Chondrocyte (in vitro differentiated cells): ENCODE measurements around the gene PIP5K1B. TPM values are rescaled to one million over a fixed set of nuclear protein-coding genes. Genes with fewer than 3 reads are reported as not detected.

Source experiments
- DNase-seq: peaks from one replicate; pipeline ENCODE4 v3.0.0; 2021; ENCODE audit warnings: mixed read lengths, low spot score
- H3K27ac Mint-ChIP-seq: one replicate; pipeline ENCODE4 v1.8.0; 2021; ENCODE audit warnings: mild to moderate bottlenecking, moderate library complexity, mixed read lengths; ENCODE audit not compliant: unreplicated experiment
- H3K27me3 Mint-ChIP-seq: 2 replicates; pipeline ENCODE4 v1.8.0; 2021; ENCODE audit warnings: low read depth, mixed read lengths
- H3K36me3 Mint-ChIP-seq: 2 replicates; pipeline ENCODE4 v1.8.0; 2021; ENCODE audit warnings: low read depth, mixed read lengths
- H3K4me1 Mint-ChIP-seq: 2 replicates; pipeline ENCODE4 v1.8.0; 2021; ENCODE audit warnings: low read depth, mild to moderate bottlenecking, mixed read lengths
- H3K4me3 Mint-ChIP-seq: one replicate; pipeline ENCODE4 v1.8.0; 2021; ENCODE audit warnings: mild to moderate bottlenecking, moderate library complexity, mixed read lengths; ENCODE audit not compliant: unreplicated experiment
- H3K9me3 Mint-ChIP-seq: 2 replicates; pipeline ENCODE4 v1.8.0; 2021; ENCODE audit warnings: low read depth, mixed read lengths
- CTCF ChIP-seq: fragments of 200-600 bp; sonication (generic); IDR thresholded peaks from 2 replicates; pipeline ENCODE4 v1.5.0; 2021; ENCODE audit warnings: antibody characterized with exemption, mild to moderate bottlenecking, moderate library complexity
- total RNA-seq: library from RNA; stranded (reverse); gene quantifications from 3 replicates; pipeline ENCODE4 v1.2.1, GENCODE V29; 2021

Gene PIP5K1B
- total RNA-seq, 1 donor from 2014 or later: not detected

GRCh38 chr9:68841276-68842052 is 136.4 kb downstream of the PIP5K1B start:
- Mint-ChIP-seq H3K4me3 (no peak overlapping the region), H3K36me3 (no peaks in the 10 kb centered on the region), H3K27ac (no peak overlapping the region), H3K9me3 (no peaks in the 10 kb centered on the region), H3K4me1 (no peaks in the 10 kb centered on the region), H3K27me3 (no peaks in the 10 kb centered on the region)
- DNase-seq: no peak
- TF ChIP-seq CTCF: no peak

GRCh38 chr9:68842568-68842967 is 137.5 kb downstream of the PIP5K1B start:
- DNase-seq: no peak
- H3K27me3 Mint-ChIP-seq: no peaks in the 10 kb centered on the region
- no peaks in the 10 kb centered on the region for H3K9me3 Mint-ChIP-seq
- H3K4me3 Mint-ChIP-seq: no peak overlapping the region
- TF ChIP-seq CTCF: no peak
- H3K27ac Mint-ChIP-seq: no peak overlapping the region
- H3K4me1 Mint-ChIP-seq: no peaks in the 10 kb centered on the region
- H3K36me3 Mint-ChIP-seq: no peaks in the 10 kb centered on the region

GRCh38 chr9:68843239-68843638 is 138.2 kb downstream of the PIP5K1B start:
- no peaks in the 10 kb centered on the region for H3K36me3 Mint-ChIP-seq
- no peak overlapping the region for H3K27ac Mint-ChIP-seq
- H3K4me1 Mint-ChIP-seq: no peaks in the 10 kb centered on the region
- no peak for DNase-seq
- no peaks in the 10 kb centered on the region for H3K27me3 Mint-ChIP-seq
- no peak for TF ChIP-seq CTCF
- no peak overlapping the region for H3K4me3 Mint-ChIP-seq
- no peaks in the 10 kb centered on the region for H3K9me3 Mint-ChIP-seq

GRCh38 chr9:68844157-68844556 is 139.1 kb downstream of the PIP5K1B start:
- Mint-ChIP-seq H3K27me3 (no peaks in the 10 kb centered on the region), H3K9me3 (no peaks in the 10 kb centered on the region), H3K36me3 (no peaks in the 10 kb centered on the region), H3K4me1 (no peaks in the 10 kb centered on the region), H3K27ac (no peak overlapping the region), H3K4me3 (no peak overlapping the region)
- DNase-seq: no peak
- no peak for TF ChIP-seq CTCF

GRCh38 chr9:68844631-68845612 is 139.9 kb downstream of the PIP5K1B start:
- TF ChIP-seq CTCF: peak; percentile 69
- H3K27ac Mint-ChIP-seq: no peak overlapping the region
- no peak for DNase-seq
- no peaks in the 10 kb centered on the region for H3K9me3 Mint-ChIP-seq
- H3K27me3 Mint-ChIP-seq: no peaks in the 10 kb centered on the region
- H3K4me1 Mint-ChIP-seq: no peaks in the 10 kb centered on the region
- H3K36me3 Mint-ChIP-seq: no peaks in the 10 kb centered on the region
- no peak overlapping the region for H3K4me3 Mint-ChIP-seq
